MM.1S (cell line): ENCODE measurements around the gene PDXDC1.
"Not testable (repeated sequence)": the region's sequence is repeated elsewhere in the genome, so short reads cannot be mapped to it uniquely, and the experiment has no call there.

Experiments used
- EZH2 ChIP-seq: fragments of 300-600 bp; sonication (generic); optimal IDR thresholded peaks from 2 replicates; pipeline ENCODE3; 2017; ENCODE audit warnings: low read depth, mild to moderate bottlenecking, antibody characterized with exemption, low read length, mixed read lengths
- EZH2phosphoT487 ChIP-seq: fragments of 300-600 bp; sonication (generic); IDR thresholded peaks from 2 replicates; pipeline ENCODE4 v1.6.1; 2018; ENCODE audit warnings: antibody characterized with exemption, low read length
- TF ChIP-seq, protein P1 (sequence below): fragments of 300-600 bp; sonication (generic); IDR thresholded peaks from 2 replicates; pipeline ENCODE4 v1.5.1; 2016; ENCODE audit warnings: antibody characterized with exemption, low read length, mixed read lengths

GRCh38 chr16:15159671-15160070 is 184.8 kb downstream of the PDXDC1 start:
- TF ChIP-seq, protein P1, sequence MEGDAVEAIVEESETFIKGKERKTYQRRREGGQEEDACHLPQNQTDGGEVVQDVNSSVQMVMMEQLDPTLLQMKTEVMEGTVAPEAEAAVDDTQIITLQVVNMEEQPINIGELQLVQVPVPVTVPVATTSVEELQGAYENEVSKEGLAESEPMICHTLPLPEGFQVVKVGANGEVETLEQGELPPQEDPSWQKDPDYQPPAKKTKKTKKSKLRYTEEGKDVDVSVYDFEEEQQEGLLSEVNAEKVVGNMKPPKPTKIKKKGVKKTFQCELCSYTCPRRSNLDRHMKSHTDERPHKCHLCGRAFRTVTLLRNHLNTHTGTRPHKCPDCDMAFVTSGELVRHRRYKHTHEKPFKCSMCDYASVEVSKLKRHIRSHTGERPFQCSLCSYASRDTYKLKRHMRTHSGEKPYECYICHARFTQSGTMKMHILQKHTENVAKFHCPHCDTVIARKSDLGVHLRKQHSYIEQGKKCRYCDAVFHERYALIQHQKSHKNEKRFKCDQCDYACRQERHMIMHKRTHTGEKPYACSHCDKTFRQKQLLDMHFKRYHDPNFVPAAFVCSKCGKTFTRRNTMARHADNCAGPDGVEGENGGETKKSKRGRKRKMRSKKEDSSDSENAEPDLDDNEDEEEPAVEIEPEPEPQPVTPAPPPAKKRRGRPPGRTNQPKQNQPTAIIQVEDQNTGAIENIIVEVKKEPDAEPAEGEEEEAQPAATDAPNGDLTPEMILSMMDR: not testable (repeated sequence)
- TF ChIP-seq EZH2, EZH2phosphoT487: not testable (repeated sequence)
